Osteocyte (in vitro differentiated cells): ENCODE measurements around the gene NME7. TPM values are rescaled to one million over a fixed set of nuclear protein-coding genes. Genes with fewer than 3 reads are reported as not detected.
A peak's percentile ranks its signal among the peaks of the same experiment; 100 is the strongest.

Experiments
- DNase-seq: peaks from one replicate; pipeline ENCODE4 v3.0.0; 2021; ENCODE audit warnings: mixed read lengths; ENCODE audit not compliant: unreplicated experiment; ENCODE audit errors: extremely low spot score
- H3K27ac Mint-ChIP-seq: one replicate; pipeline ENCODE4 v1.8.0; 2021; ENCODE audit warnings: mild to moderate bottlenecking, mixed read lengths; ENCODE audit not compliant: unreplicated experiment
- H3K27me3 Mint-ChIP-seq: one replicate; pipeline ENCODE4 v1.8.0; 2021; ENCODE audit warnings: mixed read lengths; ENCODE audit not compliant: unreplicated experiment
- H3K36me3 Mint-ChIP-seq: one replicate; pipeline ENCODE4 v1.8.0; 2021; ENCODE audit warnings: mixed read lengths; ENCODE audit not compliant: unreplicated experiment
- H3K4me1 Mint-ChIP-seq: one replicate; pipeline ENCODE4 v1.8.0; 2021; ENCODE audit warnings: mixed read lengths; ENCODE audit not compliant: unreplicated experiment
- H3K4me3 Mint-ChIP-seq: one replicate; pipeline ENCODE4 v1.8.0; 2021; ENCODE audit warnings: mild to moderate bottlenecking, moderate library complexity, mixed read lengths; ENCODE audit not compliant: unreplicated experiment
- H3K9me3 Mint-ChIP-seq: one replicate; pipeline ENCODE4 v1.8.0; 2021; ENCODE audit warnings: mixed read lengths; ENCODE audit not compliant: unreplicated experiment
- CTCF ChIP-seq: fragments of 200-600 bp; sonication (generic); IDR thresholded peaks from 2 replicates; pipeline ENCODE4 v1.5.0; 2021; ENCODE audit warnings: antibody characterized with exemption, mild to moderate bottlenecking, moderate library complexity
- total RNA-seq: library from RNA; stranded (reverse); gene quantifications from 2 replicates; pipeline ENCODE4 v1.2.1, GENCODE V29; 2021

NME7 gene
- total RNA-seq, 1 donor from 2014 or later: 20.5 TPM

GRCh38 chr1:169143984-169144383 is 223.6 kb downstream of the NME7 start:
- Mint-ChIP-seq H3K27ac (no peak overlapping the region), H3K4me3 (no peak overlapping the region), H3K36me3 (no peaks in the 10 kb centered on the region), H3K9me3 (no peaks in the 10 kb centered on the region), H3K4me1 (peaks cover 27% of the 10 kb centered on the region), H3K27me3 (no peaks in the 10 kb centered on the region)
- no peak for DNase-seq
- no peak for TF ChIP-seq CTCF

GRCh38 chr1:169143346-169143745 is 224.3 kb downstream of the NME7 start:
- no peak for DNase-seq
- H3K9me3 Mint-ChIP-seq: no peaks in the 10 kb centered on the region
- TF ChIP-seq CTCF: no peak
- peaks cover 24% of the 10 kb centered on the region for H3K4me1 Mint-ChIP-seq
- no peak overlapping the region for H3K4me3 Mint-ChIP-seq
- no peak overlapping the region for H3K27ac Mint-ChIP-seq
- H3K36me3 Mint-ChIP-seq: no peaks in the 10 kb centered on the region
- H3K27me3 Mint-ChIP-seq: no peaks in the 10 kb centered on the region

- no peak for TF ChIP-seq CTCF
- no peak for DNase-seq
- no peaks in the 10 kb centered on the region for H3K36me3 Mint-ChIP-seq
- no peak overlapping the region for H3K4me3 Mint-ChIP-seq
- H3K27me3 Mint-ChIP-seq: no peaks in the 10 kb centered on the region
- peaks cover 21% of the 10 kb centered on the region for H3K4me1 Mint-ChIP-seq
- H3K27ac Mint-ChIP-seq: no peak overlapping the region
- no peaks in the 10 kb centered on the region for H3K9me3 Mint-ChIP-seq
These were observed 225.5 kb downstream of the NME7 start for GRCh38 chr1:169142129-169142528.

- no peak overlapping the region for H3K4me3 Mint-ChIP-seq
- no peaks in the 10 kb centered on the region for H3K36me3 Mint-ChIP-seq
- peaks cover 21% of the 10 kb centered on the region for H3K4me1 Mint-ChIP-seq
- peak overlapping the region; percentile 13 for H3K27ac Mint-ChIP-seq
- DNase-seq: no peak
- no peak for TF ChIP-seq CTCF
- H3K9me3 Mint-ChIP-seq: no peaks in the 10 kb centered on the region
- no peaks in the 10 kb centered on the region for H3K27me3 Mint-ChIP-seq
These were observed 226.2 kb downstream of the NME7 start for GRCh38 chr1:169141356-169141755.

GRCh38 chr1:169138866-169139670 is 228.5 kb downstream of the NME7 start:
- no peaks in the 10 kb centered on the region for H3K9me3 Mint-ChIP-seq
- DNase-seq: no peak
- TF ChIP-seq CTCF: no peak
- H3K36me3 Mint-ChIP-seq: no peaks in the 10 kb centered on the region
- H3K27ac Mint-ChIP-seq: no peak overlapping the region
- H3K4me1 Mint-ChIP-seq: peaks cover 21% of the 10 kb centered on the region
- no peaks in the 10 kb centered on the region for H3K27me3 Mint-ChIP-seq
- no peak overlapping the region for H3K4me3 Mint-ChIP-seq
